HG03159 (cell line): ENCODE data around the gene ATP2C2.
"Not testable (repeated sequence)": the region's sequence is repeated elsewhere in the genome, so short reads cannot be mapped to it uniquely, and the experiment has no call there.

Source experiments
- ATAC-seq: cut with Tn5 transposase; IDR thresholded peaks from one replicate; pipeline ENCODE4 v1.9.1; 2021; ENCODE audit warnings: mild to moderate bottlenecking, moderate library complexity; ENCODE audit not compliant: unreplicated experiment

ATP2C2 gene

DNA sequence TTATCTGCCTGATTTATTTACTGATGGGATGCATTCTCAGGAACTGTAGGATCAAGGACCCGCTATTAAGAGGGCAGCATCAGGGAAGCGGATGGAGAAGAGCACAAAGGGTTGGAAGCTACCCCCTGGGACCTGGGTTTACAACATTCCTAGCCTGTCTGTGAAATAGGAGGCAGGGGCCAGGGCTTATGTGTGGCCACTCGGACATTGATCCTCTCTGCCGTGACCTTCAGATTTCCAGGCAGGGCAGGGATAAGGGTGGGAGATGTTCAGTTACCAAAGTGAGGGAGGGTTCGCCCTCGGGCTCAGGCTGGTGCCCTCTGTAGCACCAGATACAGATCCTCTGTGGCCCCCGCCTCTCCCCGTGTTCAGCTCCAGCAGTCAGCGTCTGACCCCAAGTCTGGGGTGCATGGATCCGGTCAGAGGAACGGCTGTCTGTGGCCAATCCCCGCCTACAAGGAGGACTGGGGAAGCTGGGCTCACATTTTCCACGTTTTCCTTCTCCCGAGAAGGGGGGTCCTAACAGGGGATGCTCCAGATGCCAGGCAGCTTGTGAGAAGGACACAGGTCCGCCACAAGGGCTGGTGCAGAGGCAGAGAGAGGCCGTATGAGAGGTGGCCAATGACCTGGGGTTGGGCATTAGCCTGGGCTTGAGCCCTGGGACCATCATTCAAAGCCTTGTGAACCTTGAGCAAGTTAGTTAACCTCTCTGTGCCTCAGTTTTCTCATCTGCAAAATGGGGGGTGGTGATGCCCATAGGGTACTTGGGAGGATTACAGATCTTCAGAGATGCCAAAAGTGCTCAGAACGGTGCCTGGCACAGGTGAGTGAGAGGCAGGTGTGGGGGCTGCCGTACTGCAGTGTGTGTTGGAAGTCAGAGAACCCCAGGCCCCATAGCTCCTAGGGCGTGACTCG is 48.3 kb downstream of the ATP2C2 start:
- ATAC-seq: no peak

DNA sequence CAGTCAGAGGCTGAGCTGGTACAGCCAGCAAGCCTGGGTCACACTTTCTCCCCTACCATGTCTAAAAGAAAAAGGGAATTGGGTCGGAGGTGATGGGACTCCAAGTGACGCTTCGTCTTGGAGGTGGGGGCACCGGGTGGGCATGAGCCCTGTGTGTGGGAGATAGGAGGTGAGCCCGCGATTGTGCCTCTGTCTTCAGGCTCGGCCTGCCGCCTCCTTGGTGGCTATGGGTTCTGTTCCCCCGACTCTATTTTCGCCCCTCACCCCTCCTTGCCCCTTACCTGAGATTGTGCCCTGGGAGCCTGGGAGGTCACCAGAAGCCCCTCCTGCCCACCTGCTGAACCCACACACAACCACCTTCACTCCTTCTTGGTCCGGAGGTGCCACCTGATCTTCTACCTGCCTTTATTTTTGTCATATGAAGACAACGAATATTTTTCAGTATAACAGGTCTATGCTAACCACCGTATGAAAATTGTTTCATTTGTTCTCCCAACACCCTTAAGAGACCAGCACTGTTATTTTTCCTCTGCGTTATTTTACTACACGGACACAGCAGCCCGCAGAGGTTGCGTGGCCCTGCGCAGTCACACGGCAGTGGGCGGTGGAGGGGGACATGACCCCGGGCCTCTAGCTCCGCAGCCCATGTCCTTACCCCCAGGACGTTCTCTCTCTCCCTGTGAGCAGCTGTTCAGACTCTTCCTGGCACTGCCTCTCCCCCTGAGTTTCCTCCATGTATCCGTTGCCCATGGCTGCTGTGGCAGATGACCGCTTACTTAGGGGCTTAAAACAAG is 49.9 kb downstream of the ATP2C2 start:
- ATAC-seq: no peak

- ATAC-seq: no peak
Observed at GRCh38 chr16:84419730-84420129, 51.4 kb downstream of the ATP2C2 start.

DNA sequence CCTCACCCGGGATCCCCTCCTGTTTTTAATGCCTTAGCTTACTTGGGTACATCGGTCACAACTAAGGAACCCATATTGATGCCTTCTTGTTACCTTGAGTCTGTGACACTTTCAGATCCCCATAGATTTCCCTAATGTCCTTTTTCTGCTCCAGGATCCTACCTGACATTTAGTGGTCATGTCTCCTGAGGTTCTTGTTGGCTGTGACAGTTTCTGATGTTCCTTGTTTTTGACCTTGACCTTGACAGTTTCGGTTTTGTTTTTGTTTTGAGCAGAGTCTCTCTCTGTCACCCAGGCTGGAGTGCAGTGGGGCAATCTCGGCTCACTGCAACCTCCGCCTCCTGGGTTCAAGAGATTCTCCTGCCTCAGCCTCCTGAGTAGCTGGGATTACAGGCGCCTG is 52.2 kb downstream of the ATP2C2 start:
- ATAC-seq: not testable (repeated sequence)

GRCh38 chr16:84421081-84421937 is 53.0 kb downstream of the ATP2C2 start:
- no peak for ATAC-seq

GRCh38 chr16:84421938-84422220 is 53.5 kb downstream of the ATP2C2 start:
- ATAC-seq: no peak

GRCh38 chr16:84423416-84423837 is 55.1 kb downstream of the ATP2C2 start:
- ATAC-seq: no peak

- no peak for ATAC-seq
Observed at GRCh38 chr16:84425696-84426095, 57.4 kb downstream of the ATP2C2 start.

GRCh38 chr16:84426804-84427203 is 58.5 kb downstream of the ATP2C2 start:
- no peak for ATAC-seq

- ATAC-seq: no peak
Observed at GRCh38 chr16:84427553-84427952, 59.2 kb downstream of the ATP2C2 start.

GRCh38 chr16:84430860-84431259 is 62.5 kb downstream of the ATP2C2 start:
- ATAC-seq: no peak

GRCh38 chr16:84434800-84435199 is 66.5 kb downstream of the ATP2C2 start:
- ATAC-seq: no peak

GRCh38 chr16:84436196-84436595 is 67.9 kb downstream of the ATP2C2 start:
- ATAC-seq: no peak

DNA sequence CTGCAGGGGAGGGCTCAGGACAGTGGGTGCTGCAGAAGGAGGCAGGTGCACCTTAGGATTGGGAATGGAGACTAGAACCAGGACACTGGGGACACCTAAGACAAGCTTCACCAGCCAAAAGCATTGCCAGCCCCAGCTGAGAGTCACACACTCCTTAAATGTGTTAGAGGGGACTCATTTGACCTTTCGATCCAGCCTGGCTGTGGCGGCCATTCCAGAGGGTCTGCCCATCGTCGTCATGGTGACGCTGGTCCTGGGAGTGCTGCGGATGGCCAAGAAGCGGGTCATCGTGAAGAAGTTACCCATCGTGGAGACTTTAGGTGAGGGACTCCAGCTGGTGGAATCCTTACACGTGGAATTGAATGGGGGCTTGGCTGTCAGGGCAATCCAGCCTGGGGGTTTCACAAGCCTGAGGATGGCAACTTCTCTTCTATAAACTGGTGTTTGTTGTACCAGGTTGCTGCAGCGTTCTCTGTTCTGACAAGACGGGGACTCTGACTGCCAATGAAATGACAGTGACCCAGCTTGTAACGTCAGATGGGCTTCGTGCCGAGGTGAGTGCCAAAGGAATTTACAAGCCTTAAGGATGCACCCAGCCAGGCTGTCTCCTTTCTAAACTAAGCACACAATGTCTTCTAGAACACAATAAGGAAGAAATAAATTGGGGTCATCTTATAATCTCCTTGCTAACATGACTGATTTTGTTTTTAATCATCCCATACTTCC is 70.8 kb downstream of the ATP2C2 start:
- no peak for ATAC-seq

DNA sequence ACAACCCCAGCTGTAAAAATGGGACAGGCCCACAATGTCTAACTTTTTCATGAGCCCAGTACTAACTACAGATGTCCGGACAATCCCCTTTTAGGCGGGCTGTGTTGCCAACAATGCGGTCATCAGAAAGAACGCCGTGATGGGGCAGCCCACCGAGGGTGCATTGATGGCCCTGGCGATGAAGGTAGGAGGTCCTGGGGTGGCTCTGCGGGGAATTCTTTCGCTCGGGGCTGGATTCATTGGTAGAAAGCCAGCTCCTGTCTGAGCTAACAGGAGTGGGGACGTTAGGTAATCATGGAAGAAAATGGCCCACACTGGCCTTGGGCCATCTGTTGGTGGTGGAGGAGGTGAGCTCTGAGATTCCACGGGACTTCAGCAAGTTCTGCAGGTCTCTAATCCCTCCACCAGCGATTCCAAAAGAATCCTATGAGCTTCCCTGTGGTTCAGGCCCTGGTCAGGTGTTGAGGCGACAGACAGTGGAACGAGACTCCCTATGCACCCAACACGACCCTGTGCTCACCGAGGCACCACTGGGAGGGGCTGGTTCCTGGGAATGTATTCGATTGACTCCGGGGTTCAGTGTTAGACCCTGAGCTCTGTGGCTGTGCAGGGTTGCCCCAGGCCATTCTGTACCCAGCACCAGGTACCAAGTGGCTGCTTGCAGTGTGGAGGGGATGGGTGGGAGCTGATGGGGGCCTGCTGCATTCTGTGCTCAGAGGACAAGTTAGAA is 74.2 kb downstream of the ATP2C2 start:
- ATAC-seq: no peak

DNA sequence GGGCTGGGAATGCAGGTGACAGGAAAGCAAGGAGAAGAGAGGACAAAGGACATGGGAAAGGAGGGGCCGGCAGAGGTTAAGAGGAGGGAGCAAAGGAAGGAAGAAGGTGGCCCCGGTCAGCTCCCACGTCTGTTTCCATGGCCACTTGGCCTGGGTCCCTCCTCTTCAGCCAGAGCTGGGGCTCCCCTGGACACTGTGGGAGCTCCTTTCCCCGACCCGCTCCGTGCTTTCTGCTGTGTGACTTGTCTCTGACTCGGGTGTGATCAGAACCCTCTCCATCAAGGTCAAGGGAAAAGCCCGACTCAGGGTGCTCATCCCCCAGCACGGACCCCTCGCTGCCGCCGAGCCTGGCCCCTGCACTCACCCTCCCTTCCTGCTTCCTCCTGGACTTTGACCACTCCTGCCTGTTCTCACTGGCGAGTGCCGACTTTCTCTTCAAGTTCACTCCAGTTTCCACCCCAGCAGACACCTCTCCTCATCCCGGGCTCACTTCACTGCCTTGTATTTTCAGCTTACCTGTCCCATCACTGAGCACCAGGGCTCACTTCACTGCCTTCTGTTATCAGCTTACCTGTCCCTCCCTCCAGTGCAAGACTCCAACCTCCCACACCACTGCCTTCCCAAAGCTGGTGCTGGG is 74.9 kb downstream of the ATP2C2 start:
- no peak for ATAC-seq

- no peak for ATAC-seq
Observed at GRCh38 chr16:84444476-84444875, 76.1 kb downstream of the ATP2C2 start.

- no peak for ATAC-seq
Observed at GRCh38 chr16:84446084-84446483, 77.7 kb downstream of the ATP2C2 start.

DNA sequence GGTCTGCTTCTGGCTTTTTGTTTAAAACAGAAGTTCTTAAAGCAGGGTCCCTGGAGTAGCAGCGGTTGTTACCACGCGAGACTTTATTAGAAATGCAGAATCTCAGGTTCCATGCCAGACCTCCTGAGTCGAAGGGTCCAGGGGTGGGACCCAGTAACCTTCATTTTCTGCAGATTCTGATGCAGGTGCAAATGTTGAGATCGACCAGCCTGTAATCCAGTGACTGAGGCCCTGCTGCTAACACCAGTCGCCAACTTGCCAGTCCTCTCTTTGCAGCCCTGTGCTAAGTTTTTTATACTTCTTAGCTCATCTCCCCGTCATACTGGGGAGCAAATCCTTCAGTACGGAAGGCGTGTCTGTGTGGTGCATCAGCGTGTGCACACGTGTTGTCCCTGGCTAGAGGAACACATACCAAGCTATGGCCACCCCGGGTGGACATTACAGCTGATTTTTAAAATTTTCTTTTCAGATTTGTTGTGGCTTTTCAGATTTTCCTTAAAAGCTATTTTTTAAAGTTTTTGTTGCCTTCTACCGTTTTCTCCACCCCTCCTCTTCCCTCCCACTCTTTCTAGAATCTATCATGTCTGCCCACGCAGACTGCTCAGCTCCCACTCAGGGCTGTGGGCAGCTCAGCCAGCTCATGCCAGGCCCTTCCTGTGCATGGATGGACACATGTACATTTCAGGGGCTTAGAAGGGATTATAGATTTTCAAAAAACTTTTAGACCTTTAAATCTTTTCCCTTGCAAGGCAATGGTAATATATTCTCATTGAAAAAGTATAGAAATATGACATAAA is 78.5 kb downstream of the ATP2C2 start:
- no peak for ATAC-seq
